ENCODE results near the gene GDI2.

Gene GDI2

DNA sequence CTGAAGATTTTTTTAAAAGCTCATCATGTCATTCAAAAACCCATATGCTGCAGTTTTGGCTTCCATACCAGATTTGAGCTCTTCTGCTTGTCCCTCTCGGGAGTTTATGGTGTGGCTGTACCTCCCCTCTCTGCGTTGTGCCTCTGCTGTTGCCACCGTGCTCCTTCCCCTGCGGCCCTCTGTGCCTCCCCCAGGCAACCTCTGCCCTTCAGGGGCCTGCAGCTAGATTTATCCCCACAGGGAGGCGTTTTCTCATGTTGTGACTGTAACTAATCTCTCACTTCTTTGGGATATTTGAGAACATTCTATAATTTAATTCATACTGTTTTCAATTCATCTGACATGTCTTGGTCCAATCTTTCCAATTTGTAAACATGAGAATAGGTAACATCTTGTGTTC lies 75.9 kb downstream of the GDI2 start:
- no peak for DNase-seq

DNA sequence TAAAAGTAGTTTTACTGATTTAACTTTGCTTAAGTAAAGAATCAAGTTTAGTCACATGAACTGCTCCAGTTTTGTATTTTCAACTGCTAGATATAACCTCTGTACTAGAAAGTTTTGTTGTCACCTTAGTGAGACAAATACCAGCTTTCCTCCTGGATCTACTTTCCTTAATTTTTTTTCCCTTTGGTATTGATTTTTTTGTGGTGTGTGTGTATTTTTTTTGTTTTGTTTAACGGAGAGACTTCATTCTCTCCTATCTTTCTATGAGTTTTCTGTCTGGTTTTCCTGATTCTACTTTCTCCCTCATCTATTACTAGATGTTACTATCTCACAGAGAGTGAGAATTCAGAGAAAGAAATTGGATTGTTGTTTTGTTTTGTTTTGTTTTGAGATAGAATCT lies 76.6 kb downstream of the GDI2 start:
- no peak for DNase-seq

DNA sequence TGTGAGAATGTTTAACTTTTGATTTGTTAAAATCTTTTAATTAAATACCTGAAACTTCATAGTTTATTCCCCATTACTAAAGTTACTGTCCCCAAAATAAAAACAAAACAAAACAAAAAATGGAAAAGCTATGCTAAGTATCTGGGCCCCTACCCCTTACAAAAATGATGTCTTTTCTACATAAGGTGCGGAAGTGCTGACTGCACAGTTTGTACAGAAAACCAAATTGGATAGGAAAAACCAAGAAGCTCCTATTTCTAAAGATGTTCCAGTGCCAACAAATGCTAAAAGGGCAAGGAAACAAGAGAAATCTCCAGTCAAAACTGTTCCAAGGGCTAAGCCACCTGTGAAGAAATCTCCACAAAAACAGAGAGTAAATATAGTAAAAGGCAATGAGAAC lies 78.1 kb downstream of the GDI2 start:
- DNase-seq: no peak

DNA sequence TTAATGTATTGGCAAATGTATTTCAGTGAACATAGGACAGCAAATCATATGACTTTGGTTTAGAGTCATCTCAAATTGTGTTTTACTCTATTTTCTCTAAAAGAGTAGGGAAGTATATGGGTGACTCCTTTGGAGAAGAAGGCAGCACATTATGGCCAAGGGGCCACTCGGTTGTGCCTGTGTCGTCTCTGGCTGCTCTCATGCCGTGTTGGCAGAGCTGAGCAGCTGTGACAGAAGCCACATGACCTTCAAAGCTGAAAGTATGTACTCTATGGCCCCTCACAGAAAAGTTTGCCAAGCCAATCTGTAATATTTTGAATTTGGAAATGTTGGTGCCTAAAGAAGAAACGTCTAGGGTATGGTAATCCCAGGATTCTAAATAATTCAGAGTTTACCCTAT lies 81.1 kb downstream of the GDI2 start:
- DNase-seq: no peak

DNA sequence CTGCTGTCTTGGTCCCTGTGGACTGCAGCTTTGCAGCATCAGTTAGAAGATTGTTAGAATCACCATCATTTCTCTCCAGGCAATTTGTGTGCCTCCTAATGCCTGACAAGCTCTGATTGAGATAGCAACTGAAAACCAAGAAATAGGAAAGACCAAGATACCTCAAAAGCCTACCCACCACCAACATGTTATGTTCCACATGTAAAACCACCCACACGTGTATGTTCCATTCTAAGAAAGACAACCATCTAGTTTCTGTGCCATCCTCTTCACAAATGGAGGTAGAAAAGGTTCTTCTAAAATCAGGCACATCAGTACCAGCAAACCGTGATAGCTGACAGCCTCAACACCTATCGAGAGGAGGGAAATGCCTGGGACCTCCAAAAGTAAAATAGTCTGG lies 81.7 kb downstream of the GDI2 start:
- no peak for DNase-seq

DNA sequence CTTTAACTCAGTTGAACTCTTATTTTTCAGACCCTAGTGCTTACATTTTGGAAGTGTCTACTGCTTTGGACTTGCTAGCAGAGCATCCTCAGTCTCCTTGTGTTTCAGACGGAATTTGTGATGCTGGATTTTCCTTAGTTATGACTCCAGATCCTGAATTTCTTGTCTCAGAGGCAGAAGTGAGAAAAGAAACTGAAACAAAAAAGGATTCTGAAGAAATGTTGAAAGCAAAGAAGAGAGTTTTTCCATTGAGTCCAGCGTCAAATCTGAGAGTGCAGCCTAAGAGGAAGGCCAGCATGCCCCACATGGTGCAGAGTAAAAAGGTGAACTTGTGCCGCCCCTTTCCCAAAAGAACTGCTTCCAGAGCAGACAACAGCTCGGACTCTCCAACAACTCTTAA lies 82.5 kb downstream of the GDI2 start:
- no peak for DNase-seq

DNA sequence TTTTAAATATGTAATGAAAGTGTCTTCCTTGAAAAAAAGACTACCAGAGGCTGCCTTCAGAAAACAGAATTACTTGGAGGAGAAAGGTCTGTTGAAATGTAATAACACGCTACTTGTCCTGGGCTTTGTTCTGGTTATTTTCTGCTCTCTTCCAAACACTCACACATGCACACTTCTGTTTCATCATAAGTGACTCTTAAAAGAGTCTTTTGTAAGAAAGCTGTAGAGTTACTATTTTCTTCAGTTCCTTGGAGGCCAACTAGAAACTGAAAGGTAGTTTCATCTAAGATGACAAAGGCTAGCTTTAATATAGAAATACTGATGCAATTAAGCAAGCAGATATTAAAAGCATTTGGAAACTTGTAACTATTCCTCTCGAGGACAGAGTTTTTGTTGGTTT lies 89.5 kb downstream of the GDI2 start:
- DNase-seq: no peak

DNA sequence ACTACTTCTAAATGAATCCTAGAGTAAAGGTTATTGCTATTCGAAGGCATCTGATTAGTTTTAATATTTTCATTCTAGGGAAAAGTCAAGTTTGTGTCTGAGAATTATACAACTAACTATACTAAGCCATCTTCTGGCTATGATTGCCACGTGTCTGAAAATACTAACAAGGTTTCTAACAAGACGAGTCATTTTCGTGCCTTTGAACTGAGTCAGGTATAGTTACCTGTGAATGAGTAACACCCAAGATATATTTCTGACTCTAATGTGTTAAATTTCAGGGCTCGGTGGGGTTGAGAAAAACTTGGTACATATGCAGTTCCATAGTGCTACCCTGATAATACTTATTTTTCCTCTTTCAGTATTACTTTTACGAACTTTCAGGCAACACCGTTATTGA lies 93.1 kb downstream of the GDI2 start:
- no peak for DNase-seq

DNA sequence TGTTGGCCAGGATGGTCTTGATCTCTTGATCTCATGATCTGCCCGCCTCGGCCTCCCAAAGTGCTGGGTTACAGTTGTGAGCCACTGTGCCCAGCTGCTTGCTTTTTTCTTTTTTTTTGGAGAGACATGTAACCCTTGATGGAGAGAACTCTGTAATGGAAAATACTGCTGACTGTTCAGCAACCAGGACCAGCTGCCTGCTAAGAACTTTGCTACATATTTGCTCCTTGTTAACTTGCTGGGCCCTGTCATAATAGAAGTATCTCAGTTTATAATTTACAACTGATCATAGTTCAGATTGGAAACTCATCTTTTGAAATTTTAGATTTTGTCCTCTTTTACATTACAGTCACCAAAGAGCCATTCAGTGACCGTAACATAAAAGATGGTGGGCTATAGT lies 93.7 kb downstream of the GDI2 start:
- no peak for DNase-seq

Data from CD4-positive, alpha-beta T cell treated with Interferon gamma for 1 hour (primary cell).